ENCODE data around the gene AHDC1.
A peak's percentile ranks its signal among the peaks of the same experiment; 100 is the strongest.
"Not testable (repeated sequence)": the region's sequence is repeated elsewhere in the genome, so short reads cannot be mapped to it uniquely, and the experiment has no call there.

AHDC1 gene

GRCh38 chr1:27552911-27553420, 51.0 kb downstream of the AHDC1 start:
- DNase-seq (ENCODE audit: low read depth): no peak

DNA sequence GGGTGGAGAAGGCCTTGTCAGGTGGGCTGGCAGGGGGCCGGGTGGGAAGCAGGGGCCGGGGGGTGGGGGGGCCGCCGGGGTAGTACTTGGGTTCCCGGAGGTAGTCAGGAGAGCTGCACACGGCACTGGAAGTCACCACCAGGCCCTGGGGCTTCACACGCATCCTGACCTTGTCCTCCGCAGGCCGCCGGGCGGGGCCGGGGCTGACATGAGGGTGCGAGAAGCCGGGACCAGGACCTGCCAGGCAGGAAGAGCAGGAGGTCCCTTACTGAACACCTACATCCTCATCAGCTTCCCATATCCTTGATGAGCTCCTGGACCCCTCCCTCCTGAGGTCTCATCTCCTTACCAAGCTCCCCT, 52.0 kb downstream of the AHDC1 start:
- DNase-seq (ENCODE audit: low read depth): no peak

DNA sequence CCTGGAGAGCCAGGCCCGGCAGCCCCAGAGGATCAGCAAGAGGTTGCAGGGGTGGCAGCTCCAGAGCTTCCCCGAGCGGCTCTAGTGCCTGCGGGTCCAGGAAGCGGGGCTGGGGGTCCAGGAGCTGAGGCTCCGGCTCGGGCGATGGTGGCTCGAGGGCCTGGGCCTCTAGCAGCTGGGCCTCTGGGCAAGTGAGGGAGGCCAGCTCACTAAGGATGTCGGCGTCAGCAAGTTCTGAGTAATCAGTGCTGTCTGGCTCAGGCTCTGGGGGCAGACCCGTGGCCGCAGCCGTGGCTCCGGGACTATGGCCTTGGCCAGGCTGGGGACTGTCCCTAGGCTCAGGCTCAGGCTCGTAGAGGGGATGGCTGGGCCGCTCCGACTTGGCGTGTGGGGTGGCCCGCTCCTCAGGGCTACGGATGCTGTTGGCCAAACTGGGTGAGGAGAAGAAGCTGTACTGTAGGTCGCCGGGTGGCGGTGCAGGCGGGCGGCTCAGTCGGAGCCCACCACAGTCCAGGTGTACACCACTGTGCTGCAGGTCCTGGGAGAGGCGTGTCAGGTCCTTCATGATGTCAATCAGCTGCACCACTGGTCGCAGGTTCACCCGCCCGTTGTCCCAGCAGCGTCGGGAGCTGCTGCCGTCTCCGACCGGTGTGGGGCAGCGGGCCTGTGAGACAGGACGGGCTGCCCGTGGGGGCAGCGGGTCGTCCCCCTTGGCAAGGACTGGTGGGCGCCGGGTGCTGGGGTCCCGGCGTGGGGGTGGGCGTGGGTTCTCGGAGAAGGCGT, 52.6 kb downstream of the AHDC1 start:
- DNase-seq (ENCODE audit: low read depth): no peak

- DNase-seq (ENCODE audit: low read depth): no peak
These were observed 53.3 kb downstream of the AHDC1 start for GRCh38 chr1:27550510-27551169.

- DNase-seq (ENCODE audit: low read depth): no peak
These were observed 54.0 kb downstream of the AHDC1 start for GRCh38 chr1:27549807-27550408.

DNA sequence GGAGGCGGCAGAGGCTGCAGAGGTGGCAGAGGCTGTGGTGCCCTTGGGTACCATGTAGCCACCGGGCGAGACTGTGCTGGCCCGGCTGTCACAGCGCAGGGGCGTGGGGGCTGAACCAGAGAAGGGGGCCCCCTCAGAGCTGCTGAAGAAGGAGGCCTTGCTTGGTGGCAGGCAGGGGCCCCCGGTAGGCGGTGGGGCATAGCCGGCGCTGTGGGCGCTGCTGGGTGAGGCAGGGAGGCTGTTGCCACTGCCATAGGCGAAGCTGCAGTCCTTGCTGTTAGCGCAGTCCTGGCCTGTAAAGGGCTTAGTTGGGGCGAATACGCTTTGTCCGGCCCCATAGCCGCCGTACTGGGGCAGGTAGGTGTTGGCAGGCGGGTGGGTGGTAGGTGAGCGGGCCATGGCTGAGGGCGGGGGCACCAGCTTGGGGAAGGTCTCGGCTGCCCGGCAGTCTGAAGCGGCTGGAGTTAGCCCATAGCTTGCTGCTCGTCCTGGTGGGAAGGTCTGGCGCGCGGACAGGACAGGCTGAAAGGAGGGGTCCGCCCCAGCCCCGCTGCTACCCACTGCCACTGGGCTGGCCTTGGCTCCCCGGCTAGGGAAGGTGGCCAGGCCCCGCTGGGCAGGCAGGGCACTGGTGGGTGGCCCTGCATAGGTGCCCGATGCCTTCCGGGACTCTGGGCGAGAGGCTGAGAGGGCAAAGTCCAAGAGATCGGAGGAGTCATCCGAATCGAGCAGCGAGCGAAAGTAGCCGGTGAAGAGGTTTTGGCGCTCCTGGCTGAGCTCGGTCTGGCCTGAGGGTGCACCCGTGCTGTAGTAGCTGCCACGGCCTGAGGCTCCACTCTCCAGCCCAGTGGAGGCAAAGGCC, 54.9 kb downstream of the AHDC1 start:
- DNase-seq (ENCODE audit: low read depth): no peak

- DNase-seq (ENCODE audit: low read depth): no peak
These were observed 55.6 kb downstream of the AHDC1 start for GRCh38 chr1:27548136-27548853.

DNA sequence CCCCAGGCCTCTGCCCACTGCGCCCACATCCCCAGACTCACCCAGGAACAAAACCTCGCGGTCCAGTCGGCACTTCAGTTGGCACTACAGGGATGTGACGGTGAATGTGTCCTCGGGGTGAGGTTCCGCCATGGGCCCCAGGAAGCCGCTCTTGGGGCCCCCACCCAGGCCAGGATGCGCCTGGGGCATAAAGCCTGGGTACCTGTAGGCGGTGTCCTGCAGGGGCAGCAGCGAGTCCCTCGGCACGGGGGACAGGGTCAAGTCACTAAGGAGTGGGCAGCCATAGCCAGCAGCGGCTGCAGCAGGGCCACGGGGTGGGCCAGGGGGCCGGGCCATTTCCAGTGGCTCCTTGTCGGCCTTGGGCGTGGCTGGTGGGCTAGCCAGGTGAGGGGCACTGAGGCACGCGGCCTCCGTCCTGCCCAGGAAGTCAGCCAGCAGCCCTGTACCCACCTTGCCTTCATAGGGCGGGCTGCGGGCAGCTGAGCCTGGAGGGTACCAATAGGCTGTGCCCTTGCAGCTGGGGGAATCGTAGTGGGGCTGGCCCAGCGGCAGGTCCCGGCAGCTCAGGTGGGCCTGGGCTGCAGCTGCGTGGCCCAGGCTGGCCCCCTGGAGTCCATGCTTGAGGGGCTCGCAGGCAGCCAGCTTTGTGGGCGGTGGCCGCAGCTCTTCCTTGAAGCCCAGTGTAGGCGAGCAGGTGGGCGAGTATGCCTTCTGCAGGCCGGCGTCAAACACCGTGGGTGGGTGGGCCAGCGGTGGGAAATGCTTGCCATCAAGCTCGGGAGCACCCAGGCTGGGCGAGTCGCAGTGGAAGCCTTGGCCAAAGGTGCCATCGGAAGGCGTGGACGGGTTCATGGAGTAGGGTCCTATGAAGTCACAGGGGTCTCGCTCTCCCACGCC, 56.5 kb downstream of the AHDC1 start:
- no peak for DNase-seq (ENCODE audit: low read depth)

DNA sequence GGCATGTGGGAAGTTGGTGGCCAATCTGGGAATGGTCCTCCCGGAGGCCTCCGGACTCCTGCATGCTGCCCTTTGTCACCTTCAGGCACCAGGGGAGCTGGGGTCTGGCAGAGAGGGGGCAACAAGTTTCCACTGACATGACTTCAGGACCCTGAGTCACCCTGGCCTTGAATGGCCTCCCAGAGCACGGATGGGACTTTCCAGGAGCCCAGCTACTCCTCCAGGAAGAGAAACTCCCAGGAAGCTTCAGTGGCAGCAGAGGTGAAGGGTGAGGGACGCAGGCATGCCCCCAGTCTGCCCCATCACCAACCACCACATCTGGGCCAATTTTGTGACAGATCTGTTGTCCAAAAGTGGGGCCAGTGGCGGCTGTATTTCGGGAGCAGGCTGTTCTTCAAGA, 58.1 kb downstream of the AHDC1 start:
- no peak for DNase-seq (ENCODE audit: low read depth)

DNA sequence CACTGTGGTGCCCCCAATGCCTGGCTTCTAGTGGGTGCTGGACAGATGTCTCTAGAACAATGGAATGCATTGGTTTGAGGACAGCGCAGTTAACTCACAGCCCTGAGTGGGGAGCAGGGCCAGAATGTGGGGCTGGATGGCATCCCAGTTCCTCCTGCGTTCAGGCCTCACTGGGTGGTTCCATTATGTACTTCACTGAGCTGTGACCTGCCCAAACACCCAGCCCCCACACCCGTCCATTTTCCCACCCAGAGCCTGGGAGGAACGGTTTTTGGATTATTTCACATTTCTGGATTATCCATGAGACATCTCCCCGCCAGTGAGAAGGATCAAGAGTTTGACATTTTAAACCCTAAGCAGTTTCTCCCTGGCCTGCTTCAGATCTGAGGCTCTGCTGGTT, 58.7 kb downstream of the AHDC1 start:
- DNase-seq (ENCODE audit: low read depth): peak; percentile 70

DNA sequence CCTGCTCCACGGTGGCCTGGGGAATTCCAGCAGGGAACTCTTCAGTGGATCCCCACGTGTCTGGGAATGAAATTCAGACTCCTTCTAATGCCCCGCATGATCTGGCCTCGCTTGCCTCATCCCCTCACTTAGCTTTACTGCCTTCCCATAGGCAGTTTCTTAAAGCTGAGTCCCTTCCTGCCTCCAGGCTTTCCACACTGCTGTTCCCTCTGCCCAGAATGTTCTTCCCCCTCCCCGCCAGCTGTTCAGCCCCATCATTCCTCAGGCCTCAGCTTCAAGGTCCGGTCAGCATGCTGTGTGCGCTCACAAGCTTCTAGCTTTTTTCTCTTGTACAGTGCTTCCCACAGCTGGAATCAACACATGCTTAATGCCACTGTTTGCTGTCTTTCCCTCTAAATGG, 59.1 kb downstream of the AHDC1 start:
- no peak for DNase-seq (ENCODE audit: low read depth)

GRCh38 chr1:27543284-27543683, 60.7 kb downstream of the AHDC1 start:
- no peak for DNase-seq (ENCODE audit: low read depth)

DNA sequence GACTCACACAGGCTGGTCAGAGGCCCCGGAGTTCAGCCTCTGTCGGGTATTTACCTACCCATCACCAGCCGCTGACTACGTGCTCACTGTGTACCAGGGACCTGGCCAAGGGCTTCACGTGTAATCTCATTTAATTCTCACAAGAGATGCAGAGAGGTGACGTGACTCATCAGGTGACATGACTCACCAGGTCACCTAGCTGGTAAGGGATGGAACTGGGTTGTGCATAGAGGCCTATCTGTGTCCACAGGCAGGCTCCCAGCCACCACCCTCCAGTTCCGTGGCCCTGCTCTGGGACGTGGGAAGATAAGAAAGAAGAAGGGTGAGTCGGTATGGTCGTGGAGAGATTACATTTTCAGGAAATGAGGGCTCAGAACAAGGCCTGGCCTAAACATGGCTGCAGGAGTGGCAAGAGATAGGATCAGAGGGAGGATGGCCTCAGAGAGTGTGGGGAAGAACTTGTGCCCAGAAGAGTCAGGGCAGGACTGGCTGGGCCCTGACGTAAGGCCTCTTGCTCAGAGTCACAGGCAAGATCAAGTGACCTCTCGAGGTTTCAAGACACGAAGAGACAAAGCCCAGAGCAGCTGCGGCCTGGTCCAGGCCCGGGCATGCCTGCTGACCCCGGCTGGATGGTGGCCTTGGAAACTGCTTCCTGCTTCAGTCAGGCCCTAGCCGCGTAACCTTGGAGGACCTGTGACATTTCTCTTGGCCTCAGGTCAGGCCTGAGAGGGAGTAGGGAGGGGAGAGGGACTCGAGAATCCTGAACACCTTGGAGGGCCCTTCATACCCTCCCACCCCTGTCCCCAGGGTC, 61.3 kb downstream of the AHDC1 start:
- DNase-seq (ENCODE audit: low read depth): peak; percentile 67

DNA sequence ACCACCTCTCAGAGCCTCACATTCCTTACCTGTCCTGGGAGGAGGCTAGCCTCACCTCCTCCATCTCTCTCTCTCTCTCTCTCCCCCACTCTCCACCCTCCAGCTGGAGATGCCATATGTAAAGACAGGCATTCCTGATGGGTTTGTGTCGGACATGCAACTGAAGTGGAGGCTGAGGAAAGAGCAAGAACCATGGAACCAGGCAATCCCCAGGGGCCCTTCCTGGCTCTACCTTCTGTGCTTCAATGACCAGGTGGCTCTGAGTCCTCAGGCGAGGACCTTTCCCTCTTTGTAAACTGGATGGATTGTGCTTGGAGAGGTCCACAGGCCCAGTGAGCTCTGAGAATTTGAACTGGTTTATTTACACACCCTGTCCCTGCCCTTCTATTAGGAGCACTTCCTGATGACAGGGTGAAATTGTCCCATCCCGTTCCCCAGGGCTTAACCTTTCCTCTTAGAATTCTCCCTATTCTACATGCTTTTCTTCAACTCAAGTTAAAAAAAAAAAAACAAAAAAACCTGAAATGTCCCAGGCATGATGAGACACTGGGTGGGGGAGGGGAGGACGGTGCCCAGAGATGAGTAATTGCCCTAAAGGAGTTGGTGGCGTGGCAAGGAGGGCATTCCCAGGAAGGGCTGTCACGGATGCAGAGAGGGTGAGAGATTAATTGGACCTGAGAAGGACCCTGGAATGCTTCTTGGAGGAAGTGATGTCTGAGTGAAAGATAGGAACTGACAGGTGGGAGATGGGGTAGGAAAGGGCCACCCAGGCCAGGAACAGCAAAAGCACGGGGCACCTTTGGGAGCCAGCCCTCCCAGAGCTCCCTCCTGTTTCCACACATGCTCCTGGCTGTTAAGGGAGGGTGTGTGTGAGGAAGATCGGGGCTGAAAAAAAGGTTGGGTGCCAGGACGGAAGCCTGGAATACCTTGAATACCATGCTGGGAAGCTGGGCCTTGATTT, 63.8 kb downstream of the AHDC1 start:
- peak; percentile 72 for DNase-seq (ENCODE audit: low read depth)

DNA sequence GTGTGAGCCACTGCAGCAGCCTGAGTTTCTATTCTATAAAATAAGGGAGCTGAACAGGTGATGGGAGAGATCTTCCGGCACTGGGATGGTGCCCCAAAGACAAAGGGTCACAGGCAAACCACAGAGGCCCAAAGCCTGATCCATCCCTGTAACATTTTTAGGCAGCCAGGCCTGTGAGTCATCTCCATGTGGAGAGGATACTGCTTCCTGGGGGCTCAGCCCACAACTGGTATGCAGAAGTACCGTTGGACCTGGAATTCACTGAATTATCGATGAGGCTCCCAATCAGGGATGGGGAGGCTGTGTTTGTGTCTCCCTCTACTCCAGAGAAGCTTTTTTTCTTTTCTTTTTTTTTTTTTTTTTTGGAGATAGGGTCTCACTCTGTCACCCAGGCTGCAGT, 65.2 kb downstream of the AHDC1 start:
- peak; percentile 49 for DNase-seq (ENCODE audit: low read depth)

DNA sequence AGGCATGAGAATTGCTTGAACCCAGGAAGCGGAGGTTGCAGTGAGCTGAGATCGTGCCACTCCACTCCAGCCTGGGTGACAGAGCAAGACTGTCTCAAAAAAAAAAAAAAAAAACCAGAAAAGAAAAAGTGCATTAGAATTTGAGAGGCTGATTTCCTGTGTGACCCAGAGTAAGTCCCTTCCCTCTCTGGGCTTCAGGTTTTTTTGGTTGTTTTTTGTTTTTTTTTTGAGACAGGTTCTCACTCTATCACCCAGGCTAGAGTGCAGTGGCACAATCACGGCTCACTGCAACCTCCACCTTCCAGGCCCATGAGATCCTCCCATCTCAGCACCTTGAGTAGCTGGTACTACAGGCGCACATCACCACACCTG, 65.7 kb downstream of the AHDC1 start:
- not testable (repeated sequence) for DNase-seq (ENCODE audit: low read depth)

DNA sequence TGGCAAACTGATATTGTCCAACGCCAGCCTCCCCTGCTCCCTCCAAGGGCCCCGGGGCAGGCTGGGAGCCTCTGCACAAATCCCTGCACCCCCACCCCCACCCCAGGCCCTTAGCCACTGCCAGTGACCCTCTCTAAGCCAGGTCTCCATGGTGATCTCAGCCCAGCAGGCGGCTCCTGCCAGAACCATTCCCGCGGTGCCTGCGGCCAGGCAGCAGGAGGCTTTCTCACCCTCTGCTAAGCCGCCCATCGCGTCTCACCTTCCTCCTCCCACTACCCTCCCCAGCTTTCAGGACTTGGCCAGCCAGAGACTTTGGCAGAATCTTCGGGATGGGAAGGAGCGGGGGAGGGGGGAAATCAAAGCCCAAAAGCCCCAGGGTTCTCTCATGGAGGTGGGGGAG, 67.2 kb downstream of the AHDC1 start:
- DNase-seq (ENCODE audit: low read depth): peak; percentile 75

- no peak for DNase-seq (ENCODE audit: low read depth)
These were observed 67.8 kb downstream of the AHDC1 start for GRCh38 chr1:27536010-27536757.
